OCI-LY3 (cell line): Measurements from ENCODE around the gene GFER.

Experiments used
- H2AFZ ChIP-seq: fragments of 200-600, 300-600 bp; shearing (Covaris generic); 2 replicates; pipeline ENCODE4 v1.6.0; 2014; ENCODE audit warnings: antibody characterized with exemption, low read depth, low read length
- H3K27ac ChIP-seq: fragments of 200-600, 300-600 bp; sonication (generic); 2 replicates; pipeline ENCODE4 v1.5.1; 2014; ENCODE audit warnings: mild to moderate bottlenecking, low read length, moderate library complexity, mixed read lengths
- H3K27me3 ChIP-seq: fragments of 200-600, 300-600 bp; sonication (generic); 2 replicates; pipeline ENCODE4 v1.6.1; 2014; ENCODE audit warnings: low read depth, low read length, mixed read lengths
- H3K36me3 ChIP-seq: fragments of 200-600, 300-600 bp; sonication (generic); replicated peaks from 2 replicates; pipeline ENCODE3; 2014; ENCODE audit warnings: low read depth, low read length, mixed read lengths
- H3K4me1 ChIP-seq: fragments of 300-600, 200-600 bp; sonication (generic); 2 replicates; pipeline ENCODE4 v1.6.1; 2014; ENCODE audit warnings: low read length, mixed read lengths
- H3K4me2 ChIP-seq: fragments of 200-600, 300-600 bp; sonication (generic); 2 replicates; pipeline ENCODE4 v1.6.1; 2014; ENCODE audit warnings: low read length, mixed read lengths
- H3K4me3 ChIP-seq: fragments of 300-600, 200-600 bp; sonication (generic); 2 replicates; pipeline ENCODE4 v1.5.1; 2014; ENCODE audit warnings: antibody characterized with exemption, mild to moderate bottlenecking, low read length, moderate library complexity
- H3K79me2 ChIP-seq: fragments of 300-600, 200-600 bp; shearing (Covaris generic); 2 replicates; pipeline ENCODE4 v1.6.1; 2014; ENCODE audit warnings: mild to moderate bottlenecking, low read length, mixed read lengths
- H3K9ac ChIP-seq: fragments of 300-600, 200-600 bp; shearing (Covaris generic); 2 replicates; pipeline ENCODE4 v1.6.0; 2014; ENCODE audit warnings: mild to moderate bottlenecking, low read length, moderate library complexity
- H3K9me3 ChIP-seq: fragments of 200-600, 300-600 bp; shearing (Covaris generic); 2 replicates; pipeline ENCODE4 v1.6.1; 2014; ENCODE audit warnings: low read length, mixed read lengths; ENCODE audit not compliant: insufficient read depth
- H4K20me1 ChIP-seq: fragments of 200-600, 300-600 bp; sonication (generic); 2 replicates; pipeline ENCODE4 v1.6.1; 2016; ENCODE audit warnings: low read length, mixed read lengths; ENCODE audit not compliant: insufficient read depth
- CTCF ChIP-seq: fragments of 200-600, 300-600 bp; sonication (generic); IDR thresholded peaks from 2 replicates; pipeline ENCODE4 v1.5.1; 2014; ENCODE audit warnings: antibody characterized with exemption, low read length, low read depth
- EZH2phosphoT487 ChIP-seq: fragments of 200-600 bp; shearing (Covaris generic); IDR thresholded peaks from 2 replicates; pipeline ENCODE4 v1.6.1; 2018; ENCODE audit warnings: antibody characterized with exemption, mixed run types, low read depth

Gene GFER

DNA sequence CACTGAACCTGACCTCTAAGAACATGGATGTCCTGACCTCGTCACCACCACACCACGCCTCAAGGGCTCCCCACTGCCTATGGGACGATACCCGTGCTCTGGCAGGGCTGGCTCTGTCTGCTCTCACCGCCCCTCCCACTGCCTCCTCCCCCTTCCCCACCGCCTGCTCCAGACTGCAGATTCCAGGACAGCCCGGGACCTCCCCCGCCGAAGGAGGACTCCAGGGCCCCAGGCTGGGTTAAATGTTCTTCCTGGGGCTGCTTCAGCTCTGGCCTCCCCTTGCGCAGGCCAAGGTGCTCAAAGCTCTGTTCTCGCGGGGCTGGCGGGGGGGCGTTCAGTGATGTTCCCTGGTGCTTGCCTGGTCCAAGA is 38.7 kb downstream of the GFER start:
- H3K79me2 ChIP-seq: no peaks in the 10 kb centered on the region
- peaks cover 10% of the 10 kb centered on the region; the same call in 1 of the 2 replicates for H3K4me1 ChIP-seq
- peak overlapping the region; percentile 93 for H3K4me2 ChIP-seq
- H3K27ac ChIP-seq: no peak overlapping the region
- no peaks in the 10 kb centered on the region for H4K20me1 ChIP-seq
- TF ChIP-seq EZH2phosphoT487: no peak
- TF ChIP-seq CTCF: no peak
- peak overlapping the region; percentile 82 for H3K4me3 ChIP-seq
- peak overlapping the region; percentile 62 for H3K9ac ChIP-seq
- H2AFZ ChIP-seq: peak overlapping the region; percentile 87
- no peaks in the 10 kb centered on the region for H3K9me3 ChIP-seq
- peaks cover 16% of the 10 kb centered on the region for H3K27me3 ChIP-seq
- H3K36me3 ChIP-seq: no peaks in the 10 kb centered on the region

DNA sequence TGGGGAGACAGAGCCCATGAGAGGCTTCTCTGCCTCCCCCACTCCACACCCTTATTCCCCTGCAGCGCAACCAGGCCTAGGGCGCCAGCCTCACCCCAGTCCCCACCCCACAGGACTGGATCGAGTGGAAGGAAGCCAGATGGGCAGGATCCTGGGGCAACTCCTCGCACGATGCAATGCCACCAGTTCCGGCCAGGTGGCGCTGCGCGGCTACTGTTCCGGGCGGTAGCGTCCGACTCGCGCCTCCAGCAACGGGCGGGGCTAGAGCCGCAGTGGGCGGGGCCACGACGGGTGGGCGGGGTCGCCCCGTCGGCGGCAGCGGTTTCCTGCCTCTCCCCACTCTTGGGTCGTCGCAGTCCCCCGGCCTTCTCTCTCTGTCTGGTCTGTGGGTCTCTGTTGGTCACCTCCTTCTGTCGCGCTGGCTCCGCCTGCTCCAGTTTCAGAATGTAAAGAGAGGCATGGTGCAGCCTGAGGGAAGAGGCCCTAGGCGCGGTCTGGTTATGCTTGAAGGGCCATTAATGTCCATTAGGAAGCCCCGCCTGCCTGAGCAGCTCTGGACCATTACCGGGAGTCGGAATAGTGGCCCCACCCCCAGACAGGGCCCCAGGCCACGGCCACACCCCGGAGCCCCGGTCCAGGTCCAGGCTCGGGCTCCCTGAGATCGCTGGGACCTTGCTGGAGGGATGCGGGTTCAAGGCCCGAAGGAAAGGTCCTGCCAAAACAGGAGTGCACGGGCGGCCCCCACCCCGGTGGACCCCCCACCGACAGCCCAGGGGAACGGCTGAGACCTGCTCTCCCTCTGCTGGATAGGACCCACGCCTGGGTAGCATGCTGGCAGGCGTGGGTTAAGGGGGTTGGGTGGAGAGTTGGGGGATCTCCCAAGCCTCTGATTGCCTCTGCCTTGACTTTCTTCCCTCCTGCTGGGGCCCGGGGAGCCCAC is 39.4 kb downstream of the GFER start:
- Histone ChIP-seq H3K36me3 (no peaks in the 10 kb centered on the region), H3K27ac (no peak overlapping the region), H3K27me3 (peaks cover 23% of the 10 kb centered on the region), H3K4me2 (peak overlapping the region; percentile 93), H3K4me1 (peaks cover 10% of the 10 kb centered on the region; the same call in 1 of the 2 replicates), H2AFZ (peak overlapping the region; percentile 88), H4K20me1 (no peaks in the 10 kb centered on the region), H3K4me3 (peak overlapping the region; percentile 82), H3K79me2 (no peaks in the 10 kb centered on the region), H3K9ac (peak overlapping the region; percentile 62), H3K9me3 (no peaks in the 10 kb centered on the region)
- TF ChIP-seq CTCF: peak; percentile 88
- TF ChIP-seq EZH2phosphoT487: no peak

DNA sequence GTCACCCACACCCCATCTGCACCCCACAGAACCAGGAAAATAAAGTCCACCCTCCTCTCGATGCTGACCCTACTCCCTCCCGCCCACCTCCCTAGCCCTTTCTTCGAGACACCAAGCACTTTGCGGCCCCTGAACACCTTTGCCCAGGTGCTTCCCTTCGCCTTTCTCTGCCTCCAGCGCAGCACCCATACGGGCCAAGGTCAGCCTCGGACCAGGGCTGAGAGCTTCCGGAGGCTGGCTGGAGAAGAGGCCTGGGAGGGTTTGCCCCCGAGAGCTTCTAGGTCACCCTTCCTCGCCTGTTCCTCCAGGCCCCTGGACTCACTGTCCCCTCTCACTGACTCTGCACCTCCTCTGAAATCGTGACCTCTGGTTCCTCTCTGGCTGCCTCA is 40.0 kb downstream of the GFER start:
- Histone ChIP-seq H3K4me3 (no peak overlapping the region), H3K4me2 (peak overlapping the region; percentile 93; the same call in 1 of the 2 replicates), H2AFZ (no peak overlapping the region), H3K9ac (no peak overlapping the region), H3K9me3 (no peaks in the 10 kb centered on the region), H3K79me2 (no peaks in the 10 kb centered on the region), H3K27ac (no peak overlapping the region), H3K36me3 (no peaks in the 10 kb centered on the region), H3K27me3 (peaks cover 28% of the 10 kb centered on the region), H3K4me1 (peaks cover 10% of the 10 kb centered on the region; the same call in 1 of the 2 replicates), H4K20me1 (no peaks in the 10 kb centered on the region)
- TF ChIP-seq EZH2phosphoT487 (no peak), CTCF (no peak)

DNA sequence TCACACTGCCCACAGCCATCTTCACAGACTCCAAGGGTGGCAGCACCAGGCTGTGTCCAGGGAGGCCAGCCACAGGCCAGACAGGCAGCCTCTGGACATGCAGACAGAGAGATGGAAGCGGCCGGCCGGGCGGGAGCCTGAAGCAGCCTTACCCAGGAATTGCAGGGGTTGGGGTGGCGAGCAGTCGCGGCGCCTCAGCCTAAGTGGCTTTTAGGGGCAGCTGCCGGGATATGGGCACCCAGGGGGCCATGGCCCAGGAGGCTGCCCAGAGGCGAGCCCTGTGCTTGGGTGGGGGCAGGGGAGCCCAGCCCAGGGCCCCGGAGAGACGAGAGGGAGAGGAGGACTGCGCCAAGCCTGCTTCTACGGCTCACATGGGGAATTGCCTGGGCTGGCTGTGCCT is 41.3 kb downstream of the GFER start:
- TF ChIP-seq CTCF: no peak
- TF ChIP-seq EZH2phosphoT487: no peak
- H3K27me3 ChIP-seq: peaks cover 28% of the 10 kb centered on the region
- no peak overlapping the region for H3K9ac ChIP-seq
- peaks cover 10% of the 10 kb centered on the region; the same call in 1 of the 2 replicates for H3K4me1 ChIP-seq
- no peak overlapping the region for H3K4me2 ChIP-seq
- no peak overlapping the region for H3K27ac ChIP-seq
- no peaks in the 10 kb centered on the region for H4K20me1 ChIP-seq
- H3K9me3 ChIP-seq: no peaks in the 10 kb centered on the region
- no peak overlapping the region for H2AFZ ChIP-seq
- no peak overlapping the region for H3K4me3 ChIP-seq
- no peaks in the 10 kb centered on the region for H3K79me2 ChIP-seq
- no peaks in the 10 kb centered on the region for H3K36me3 ChIP-seq
